Loucy (cell line): ENCODE results near the gene MLIP.
A peak's percentile ranks its signal among the peaks of the same experiment; 100 is the strongest.

Experiments
- H2AFZ ChIP-seq: fragments of 200-600 bp; sonication (generic); 2 replicates; pipeline ENCODE4 v1.6.0; 2016; ENCODE audit warnings: antibody characterized with exemption, mild to moderate bottlenecking, low read length, moderate library complexity
- H3F3A ChIP-seq: fragments of 200-600 bp; 2 replicates; pipeline ENCODE4 v1.6.0; 2016; ENCODE audit warnings: antibody characterized with exemption, low read depth, mild to moderate bottlenecking
- H3K27me3 ChIP-seq: fragments of 200-600 bp; sonication (generic); 2 replicates; pipeline ENCODE4 v1.6.1; 2014; ENCODE audit warnings: low read length, mild to moderate bottlenecking; ENCODE audit not compliant: insufficient read depth, poor library complexity, severe bottlenecking
- H3K36me3 ChIP-seq: fragments of 200-600 bp; sonication (generic); 2 replicates; pipeline ENCODE4 v1.6.1; 2016; ENCODE audit warnings: low read length; ENCODE audit not compliant: insufficient read depth
- H3K4me1 ChIP-seq: fragments of 200-600 bp; sonication (generic); 2 replicates; pipeline ENCODE4 v1.5.1; 2014; ENCODE audit warnings: low read length, mild to moderate bottlenecking; ENCODE audit not compliant: insufficient read depth, poor library complexity, severe bottlenecking
- H3K4me2 ChIP-seq: fragments of 200-600 bp; sonication (generic); 2 replicates; pipeline ENCODE4 v1.6.0; 2014; ENCODE audit warnings: antibody characterized with exemption, low read length, low read depth, mild to moderate bottlenecking; ENCODE audit not compliant: poor library complexity, severe bottlenecking
- H3K4me3 ChIP-seq: fragments of 200-600 bp; sonication (generic); 2 replicates; pipeline ENCODE4 v1.5.1; 2014; ENCODE audit warnings: low read length, mild to moderate bottlenecking, mixed read lengths; ENCODE audit not compliant: poor library complexity, severe bottlenecking
- H3K79me2 ChIP-seq: fragments of 200-600 bp; sonication (generic); 2 replicates; pipeline ENCODE4 v1.6.1; 2014; ENCODE audit warnings: low read length; ENCODE audit not compliant: insufficient read depth
- H3K9ac ChIP-seq: fragments of 200-600 bp; sonication (generic); 2 replicates; pipeline ENCODE4 v1.6.0; 2014; ENCODE audit warnings: mild to moderate bottlenecking, low read depth, low read length, moderate library complexity; ENCODE audit not compliant: poor library complexity, severe bottlenecking
- H3K9me2 ChIP-seq: fragments of 200-600 bp; sonication (generic); replicated peaks from 2 replicates; pipeline ENCODE4 v1.6.1; 2016; ENCODE audit warnings: low read depth, low read length, mixed read lengths
- H3K9me3 ChIP-seq: fragments of 200-600 bp; sonication (generic); 2 replicates; pipeline ENCODE4 v1.6.1; 2014; ENCODE audit warnings: mild to moderate bottlenecking, antibody characterized with exemption, low read length, low read depth; ENCODE audit not compliant: insufficient read depth
- H4K20me1 ChIP-seq: fragments of 200-600 bp; sonication (generic); 2 replicates; pipeline ENCODE4 v1.6.0; 2014; ENCODE audit warnings: antibody characterized with exemption, low read length, mild to moderate bottlenecking; ENCODE audit not compliant: insufficient read depth, poor library complexity, severe bottlenecking
- CTCF ChIP-seq: fragments of 200-600 bp; sonication (generic); conservative IDR thresholded peaks from 2 replicates; pipeline ENCODE4 v1.5.1; 2014; ENCODE audit warnings: mild to moderate bottlenecking, antibody characterized with exemption, low read length
- EZH2phosphoT487 ChIP-seq: fragments of 200-600 bp; IDR thresholded peaks from 2 replicates; pipeline ENCODE4 v1.6.1; 2018; ENCODE audit warnings: antibody characterized with exemption, mild to moderate bottlenecking, moderate library complexity, borderline replicate concordance

Gene MLIP

DNA sequence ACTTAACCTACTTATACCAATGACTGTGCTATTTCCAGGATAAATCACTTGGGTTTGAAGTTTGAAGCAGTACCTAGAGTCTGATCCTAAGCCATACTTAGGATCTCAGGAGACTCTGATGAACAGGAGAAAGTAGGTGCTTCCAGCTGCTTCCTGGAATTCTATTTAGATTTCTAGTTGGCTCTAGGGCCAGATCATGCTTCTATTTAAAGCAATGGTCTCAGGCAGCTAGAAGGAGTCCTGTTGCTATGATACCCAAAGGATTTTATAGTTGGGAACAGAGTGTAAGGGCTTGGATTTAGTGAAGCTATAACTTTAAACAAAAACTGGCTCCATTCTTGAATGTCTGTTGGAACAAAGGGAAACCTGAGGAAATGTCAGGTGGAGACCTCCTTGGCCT is 144.6 kb downstream of the MLIP start:
- H3K9ac ChIP-seq = no peak overlapping the region
- no peaks in the 10 kb centered on the region for H4K20me1 ChIP-seq
- peaks cover 33% of the 10 kb centered on the region for H3K4me1 ChIP-seq
- no peaks in the 10 kb centered on the region for H3K9me3 ChIP-seq
- no peaks in the 10 kb centered on the region for H3K79me2 ChIP-seq
- no peak overlapping the region for H3K4me3 ChIP-seq
- no peak for TF ChIP-seq EZH2phosphoT487
- TF ChIP-seq CTCF = no peak
- no peaks in the 10 kb centered on the region for H3K36me3 ChIP-seq
- no peaks in the 10 kb centered on the region for H3K27me3 ChIP-seq
- no peak overlapping the region for H3K4me2 ChIP-seq
- no peaks in the 10 kb centered on the region for H3K9me2 ChIP-seq
- H2AFZ ChIP-seq = peak overlapping the region; percentile 41; the same call in 1 of the 2 replicates
- H3F3A ChIP-seq = peaks cover 15% of the 10 kb centered on the region; the same call in 1 of the 2 replicates

- no peaks in the 10 kb centered on the region for H3K9me3 ChIP-seq
- TF ChIP-seq EZH2phosphoT487 (no peak), CTCF (no peak)
- H2AFZ ChIP-seq = peak overlapping the region; percentile 75
- no peaks in the 10 kb centered on the region for H3K27me3 ChIP-seq
- H4K20me1 ChIP-seq = no peaks in the 10 kb centered on the region
- H3F3A ChIP-seq = no peaks in the 10 kb centered on the region
- peaks cover 12% of the 10 kb centered on the region for H3K4me1 ChIP-seq
- H3K4me3 ChIP-seq = no peak overlapping the region
- no peaks in the 10 kb centered on the region for H3K79me2 ChIP-seq
- H3K36me3 ChIP-seq = no peaks in the 10 kb centered on the region
- no peak overlapping the region for H3K9ac ChIP-seq
- peak overlapping the region; percentile 24 for H3K4me2 ChIP-seq
- H3K9me2 ChIP-seq = no peaks in the 10 kb centered on the region
These were observed 148.8 kb downstream of the MLIP start for GRCh38 chr6:54260025-54260424.

DNA sequence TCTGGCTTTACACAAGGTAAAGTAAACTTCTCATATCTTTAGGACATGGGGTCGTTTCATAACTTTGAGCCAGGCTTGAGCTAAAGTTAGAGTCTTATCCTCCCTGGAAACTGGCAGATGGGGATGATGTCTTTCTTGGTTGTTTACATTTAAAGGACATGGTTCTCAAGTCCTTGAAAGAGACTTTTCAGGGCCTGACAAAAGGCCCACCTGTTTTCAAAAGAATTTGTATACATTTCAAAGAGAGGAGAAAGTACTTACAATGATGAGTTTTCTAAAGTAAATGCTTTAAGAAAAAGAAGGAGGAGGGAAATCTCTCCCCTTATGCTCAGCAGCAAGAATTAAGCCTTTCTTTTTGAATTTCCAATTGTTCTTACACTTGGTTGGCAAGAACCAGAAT is 151.3 kb downstream of the MLIP start:
- no peaks in the 10 kb centered on the region for H3K79me2 ChIP-seq
- no peaks in the 10 kb centered on the region for H3K27me3 ChIP-seq
- no peak for TF ChIP-seq CTCF
- no peak for TF ChIP-seq EZH2phosphoT487
- H3K36me3 ChIP-seq = no peaks in the 10 kb centered on the region
- H3F3A ChIP-seq = no peaks in the 10 kb centered on the region
- H3K4me3 ChIP-seq = no peak overlapping the region
- H3K9ac ChIP-seq = no peak overlapping the region
- no peaks in the 10 kb centered on the region for H3K9me3 ChIP-seq
- no peak overlapping the region for H3K4me2 ChIP-seq
- H3K9me2 ChIP-seq = no peaks in the 10 kb centered on the region
- H4K20me1 ChIP-seq = no peaks in the 10 kb centered on the region
- H3K4me1 ChIP-seq = peaks cover 6% of the 10 kb centered on the region
- H2AFZ ChIP-seq = peak overlapping the region; percentile 25; the same call in 1 of the 2 replicates
